Measurements from ENCODE around the gene RBPJ. TPM values are rescaled to one million over a fixed set of nuclear protein-coding genes. Genes with fewer than 3 reads are reported as not detected.

The RBPJ gene
- total and polyA plus RNA-seq, 10 donors, result 18.4 to 91.9 (median 77.9) TPM

GRCh38 chr4:26406346-26406975 lies 85.6 kb downstream of the RBPJ start:
- peak overlapping the region in 2 of 8 donors; percentile 25 to 49 for H3K27ac ChIP-seq
- intact Hi-C loops (cut with DNase I; ENCODE audit: low total_unique reads), result no loop called here
- WGBS, 5 donors, result 85 to 95% (median 89%) methylated on average over 4 of the region's 4 CpGs
- TF ChIP-seq CTCF (IDR thresholded peaks at IDR 0.05 in 8 of 11, conservative IDR thresholded peaks at IDR 0.05 in 3 of 11) (no peak), POLR2AphosphoS5 (IDR thresholded peaks at IDR 0.05) (no peak), POLR2A (IDR thresholded peaks at IDR 0.05) (no peak)
- no peaks in the 10 kb centered on the region for H3K27me3 ChIP-seq (replicated peaks in 1 of 7)
- H3K36me3 ChIP-seq, result peaks cover 0 to 35% (median 14%) of the 10 kb centered on the region in 6 donors
- H3K4me1 ChIP-seq, result peaks cover 0 to 25% (median 0%) of the 10 kb centered on the region in 6 donors
- DNase-seq, result no peak
- no peak overlapping the region for H3K4me3 ChIP-seq
- peaks cover 7 to 24% (median 19%) of the 10 kb centered on the region in 8 donors for H3K9me3 ChIP-seq

- Histone ChIP-seq H3K9me3 (peaks cover 7 to 24% (median 19%) of the 10 kb centered on the region in 8 donors), H3K27ac (peak overlapping the region in 1 of 8 donors; percentile 49), H3K4me1 (peaks cover 0 to 19% (median 1%) of the 10 kb centered on the region in 6 donors), H3K27me3 (replicated peaks in 1 of 7) (no peaks in the 10 kb centered on the region), H3K36me3 (peaks cover 0 to 40% (median 14%) of the 10 kb centered on the region in 6 donors), H3K4me3 (no peak overlapping the region)
- intact Hi-C loops (cut with DNase I; ENCODE audit: low total_unique reads), result no loop called here
- DNase-seq, result no peak
- 96 to 98% (median 97%) methylated on average over 1 of the region's 1 CpG for WGBS, 5 donors
- TF ChIP-seq POLR2A (IDR thresholded peaks at IDR 0.05) (no peak), POLR2AphosphoS5 (IDR thresholded peaks at IDR 0.05) (no peak), CTCF (IDR thresholded peaks at IDR 0.05 in 8 of 11, conservative IDR thresholded peaks at IDR 0.05 in 3 of 11) (no peak)
These were observed 86.7 kb downstream of the RBPJ start for GRCh38 chr4:26407476-26407875.

- H3K4me3 ChIP-seq, result no peak overlapping the region
- H3K4me1 ChIP-seq, result peaks cover 0 to 21% (median 9%) of the 10 kb centered on the region in 6 donors
- TF ChIP-seq CTCF (IDR thresholded peaks at IDR 0.05 in 8 of 11, conservative IDR thresholded peaks at IDR 0.05 in 3 of 11) (peak; percentile 33 to 74 (median 64)), POLR2AphosphoS5 (IDR thresholded peaks at IDR 0.05) (no peak), POLR2A (IDR thresholded peaks at IDR 0.05) (no peak)
- 5 to 7% (median 6%) methylated on average over 2 of the region's 2 CpGs for WGBS, 5 donors
- no peak overlapping the region for H3K27ac ChIP-seq
- peaks cover 7 to 15% (median 13%) of the 10 kb centered on the region in 8 donors for H3K9me3 ChIP-seq
- peaks cover 0 to 54% (median 18%) of the 10 kb centered on the region in 6 donors for H3K36me3 ChIP-seq
- intact Hi-C loops (cut with DNase I; ENCODE audit: low total_unique reads), result loop anchor here (5.0 kb wide), 2 partner anchors 78 to 328 kb away; no protein-coding TSS in a partner anchor
- no peaks in the 10 kb centered on the region for H3K27me3 ChIP-seq (replicated peaks in 1 of 7)
- DNase-seq, result no peak
These were observed 89.8 kb downstream of the RBPJ start for GRCh38 chr4:26410385-26411293.

Data from spleen (tissue), 11 donors.